Central memory CD8-positive, alpha-beta T cell (primary cell): Measurements from ENCODE around the gene EIF4ENIF1.

Source experiments
- ATAC-seq: fragments of 150-1000 bp; cut with Tn5 transposase; replicated peaks from 2 replicates; pipeline ENCODE4 v1.10.0; 2022; ENCODE audit warnings: mild to moderate bottlenecking, moderate FRiP score, moderate number of reproducible peaks; ENCODE audit not compliant: poor library complexity, severe bottlenecking; ENCODE audit errors: extremely low read depth
- DNase-seq, 2 donors: peaks; one replicate each; pipeline ENCODE4 v3.0.0; 2021; ENCODE audit warnings: low spot score in 2 of 2
- H3K27ac Mint-ChIP-seq: one replicate; pipeline ENCODE4 v1.8.0; 2022; ENCODE audit warnings: low read depth, mild to moderate bottlenecking, moderate library complexity, mixed read lengths
- H3K27me3 Mint-ChIP-seq: one replicate; pipeline ENCODE4 v1.8.0; 2022; ENCODE audit warnings: mixed read lengths
- H3K36me3 Mint-ChIP-seq: one replicate; pipeline ENCODE4 v1.8.0; 2022; ENCODE audit warnings: mild to moderate bottlenecking, moderate library complexity, mixed read lengths; ENCODE audit not compliant: insufficient read depth
- H3K4me1 Mint-ChIP-seq: one replicate; pipeline ENCODE4 v1.8.0; 2022; ENCODE audit warnings: mixed read lengths
- H3K4me3 Mint-ChIP-seq: one replicate; pipeline ENCODE4 v1.8.0; 2022; ENCODE audit warnings: mild to moderate bottlenecking, moderate library complexity, mixed read lengths
- H3K9me3 Mint-ChIP-seq: one replicate; pipeline ENCODE4 v1.8.0; 2022; ENCODE audit warnings: mixed read lengths

Gene EIF4ENIF1

DNA sequence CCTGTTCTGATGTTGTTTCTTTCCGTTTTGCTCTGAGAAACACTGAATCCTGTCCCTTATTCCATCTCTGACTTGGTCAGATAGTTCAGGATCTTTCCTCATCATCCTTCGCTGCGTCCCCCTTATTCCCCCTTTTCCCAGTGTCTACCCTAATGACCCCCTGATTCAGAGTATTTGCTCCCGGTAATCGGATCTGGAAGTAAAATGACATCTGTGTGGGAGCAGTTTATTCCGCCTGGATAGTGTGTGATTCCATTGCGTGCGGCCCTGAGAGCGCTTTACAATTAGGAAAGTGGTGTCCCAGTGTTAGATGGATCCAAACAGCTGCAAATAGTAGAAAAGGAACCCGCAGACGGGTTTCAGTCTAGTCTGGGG lies 89.6 kb downstream of the EIF4ENIF1 start:
- H3K9me3 Mint-ChIP-seq, result no peaks in the 10 kb centered on the region
- no peaks in the 10 kb centered on the region for H3K27me3 Mint-ChIP-seq
- ATAC-seq (no peak), DNase-seq (no peak)
- peak overlapping the region; percentile 88 for H3K4me3 Mint-ChIP-seq
- H3K27ac Mint-ChIP-seq, result peak overlapping the region; percentile 94
- H3K36me3 Mint-ChIP-seq, result peaks cover 45% of the 10 kb centered on the region
- peaks cover 11% of the 10 kb centered on the region for H3K4me1 Mint-ChIP-seq

DNA sequence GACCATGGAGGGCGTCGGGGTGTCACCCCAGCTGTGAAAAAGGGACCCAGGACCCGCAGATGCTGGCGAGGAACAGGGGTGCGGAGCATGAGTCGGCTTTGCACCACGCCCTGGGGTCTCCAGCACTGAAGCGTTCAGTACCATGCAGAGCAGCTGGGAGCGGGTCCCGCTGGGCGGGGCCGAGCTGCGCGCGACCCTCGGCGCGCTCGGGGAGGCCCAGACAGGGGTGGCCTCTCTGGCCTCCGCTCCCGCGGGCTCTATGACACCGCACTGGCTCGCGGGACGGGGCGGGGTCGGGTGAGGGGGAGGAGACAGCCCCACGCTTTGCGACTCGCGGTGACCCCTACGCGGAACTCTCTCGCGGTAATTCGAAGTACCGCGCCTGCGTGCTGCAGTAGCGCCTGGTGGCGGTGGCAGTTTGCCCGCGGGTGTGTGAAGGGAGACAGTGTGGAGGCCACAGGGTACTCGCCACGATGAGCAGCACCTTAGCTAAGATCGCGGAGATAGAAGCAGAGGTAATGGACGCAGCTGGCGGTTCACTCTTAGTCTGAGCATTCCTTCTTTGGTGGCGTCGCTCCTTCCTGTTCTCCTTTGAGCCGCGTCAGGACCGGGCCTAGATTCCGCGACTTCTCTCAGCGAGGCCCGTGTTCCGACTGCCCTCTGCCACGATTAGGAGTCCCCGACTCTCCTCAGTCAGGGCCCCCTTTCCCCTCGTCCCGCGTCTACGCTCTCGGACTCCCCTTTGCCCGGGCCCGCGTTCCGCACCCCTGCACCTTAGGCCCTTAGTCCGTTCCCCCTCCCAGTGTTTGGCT lies 90.2 kb downstream of the EIF4ENIF1 start, which contains the start of gene DRG1:
TSS of gene DRG1 (plus strand) at position 394 of the 812 bp plus-strand sequence. CDS start at position 474, 80 bp downstream.
- H3K27me3 Mint-ChIP-seq, result no peaks in the 10 kb centered on the region
- peaks cover 11% of the 10 kb centered on the region for H3K4me1 Mint-ChIP-seq
- DNase-seq, result peak; percentile 92 to 93
- H3K36me3 Mint-ChIP-seq, result peaks cover 41% of the 10 kb centered on the region
- peak within 1 kb of the TSS; percentile 94 for H3K27ac Mint-ChIP-seq
- peak; percentile 98 for ATAC-seq
- peaks cover 3% of the 10 kb centered on the region for H3K9me3 Mint-ChIP-seq
- peak within 1 kb of the TSS; percentile 88 for H3K4me3 Mint-ChIP-seq

- no peak overlapping the region for H3K27ac Mint-ChIP-seq
- ATAC-seq (no peak), DNase-seq (no peak)
- H3K4me3 Mint-ChIP-seq, result no peak overlapping the region
- H3K9me3 Mint-ChIP-seq, result peaks cover 5% of the 10 kb centered on the region
- peaks cover 30% of the 10 kb centered on the region for H3K36me3 Mint-ChIP-seq
- no peaks in the 10 kb centered on the region for H3K27me3 Mint-ChIP-seq
- peaks cover 11% of the 10 kb centered on the region for H3K4me1 Mint-ChIP-seq
Observed at GRCh38 chr22:31398231-31398630, 91.4 kb downstream of the EIF4ENIF1 start.

- no peaks in the 10 kb centered on the region for H3K4me1 Mint-ChIP-seq
- ATAC-seq (no peak), DNase-seq (no peak)
- no peaks in the 10 kb centered on the region for H3K27me3 Mint-ChIP-seq
- H3K27ac Mint-ChIP-seq, result no peak overlapping the region
- peaks cover 5% of the 10 kb centered on the region for H3K9me3 Mint-ChIP-seq
- H3K36me3 Mint-ChIP-seq, result peaks cover 2% of the 10 kb centered on the region
- no peak overlapping the region for H3K4me3 Mint-ChIP-seq
Observed at GRCh38 chr22:31394326-31394725, 95.3 kb downstream of the EIF4ENIF1 start.

DNA sequence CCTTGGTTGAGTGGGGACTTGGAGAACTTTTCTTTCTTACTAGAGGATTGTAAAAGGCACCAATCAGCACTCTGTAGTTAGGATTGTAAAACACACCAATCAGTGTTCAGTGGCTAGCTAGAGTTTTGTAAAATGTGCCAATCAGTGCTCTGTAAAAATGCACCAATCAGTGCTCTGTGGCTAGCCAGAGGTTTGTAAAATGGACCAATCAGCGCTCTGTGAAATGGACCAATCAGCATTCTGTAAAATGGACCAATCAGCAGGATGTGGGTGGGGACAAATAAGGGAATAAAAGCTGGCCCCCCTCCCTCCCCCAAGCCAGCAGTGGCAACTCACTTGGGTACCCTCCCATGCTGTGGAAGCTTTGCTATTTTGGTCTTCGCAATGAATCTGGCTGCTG lies 95.7 kb downstream of the EIF4ENIF1 start:
- H3K27ac Mint-ChIP-seq, result no peak overlapping the region
- H3K4me3 Mint-ChIP-seq, result no peak overlapping the region
- peaks cover 1% of the 10 kb centered on the region for H3K36me3 Mint-ChIP-seq
- no peak for DNase-seq
- no peaks in the 10 kb centered on the region for H3K4me1 Mint-ChIP-seq
- no peaks in the 10 kb centered on the region for H3K27me3 Mint-ChIP-seq
- ATAC-seq, result no peak
- H3K9me3 Mint-ChIP-seq, result peaks cover 5% of the 10 kb centered on the region
